ENCODE measurements around the gene ESPN.

ESPN gene

DNA sequence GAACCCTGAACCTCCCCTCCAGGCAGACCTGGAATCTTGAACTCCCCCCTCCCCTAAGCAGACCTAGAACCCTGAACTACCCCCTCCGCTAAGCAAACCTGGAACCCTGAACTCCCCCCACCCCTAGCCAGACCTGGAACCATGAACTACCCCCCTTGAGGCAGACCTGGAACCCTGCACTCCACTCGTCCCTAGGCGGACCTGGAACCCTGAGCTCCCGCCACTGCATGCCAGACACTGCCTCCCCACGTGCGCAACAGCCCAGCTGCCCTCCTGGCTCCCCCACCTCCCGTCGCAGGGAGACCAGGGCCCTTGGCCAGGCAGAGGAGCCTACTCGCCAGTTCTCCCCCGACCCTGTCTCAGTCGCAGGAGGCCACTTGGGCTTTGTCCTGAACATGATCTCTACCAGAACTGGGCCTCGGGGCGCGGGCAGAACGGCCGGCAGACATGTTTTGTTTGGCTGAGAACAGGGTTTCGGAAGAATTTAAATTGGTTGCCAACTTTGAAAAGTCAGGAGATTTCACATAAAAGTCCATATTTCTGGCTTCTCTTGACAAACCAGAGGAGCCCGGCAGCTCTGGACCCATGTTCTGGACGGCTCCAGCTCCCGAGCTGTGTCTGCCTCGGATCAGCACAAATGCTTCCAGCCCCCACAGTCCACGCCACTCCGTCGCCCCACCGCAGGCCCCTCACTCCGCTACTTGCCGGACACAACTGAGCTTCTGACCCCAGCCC is 76.1 kb downstream of the ESPN start:
- no peak for DNase-seq

DNA sequence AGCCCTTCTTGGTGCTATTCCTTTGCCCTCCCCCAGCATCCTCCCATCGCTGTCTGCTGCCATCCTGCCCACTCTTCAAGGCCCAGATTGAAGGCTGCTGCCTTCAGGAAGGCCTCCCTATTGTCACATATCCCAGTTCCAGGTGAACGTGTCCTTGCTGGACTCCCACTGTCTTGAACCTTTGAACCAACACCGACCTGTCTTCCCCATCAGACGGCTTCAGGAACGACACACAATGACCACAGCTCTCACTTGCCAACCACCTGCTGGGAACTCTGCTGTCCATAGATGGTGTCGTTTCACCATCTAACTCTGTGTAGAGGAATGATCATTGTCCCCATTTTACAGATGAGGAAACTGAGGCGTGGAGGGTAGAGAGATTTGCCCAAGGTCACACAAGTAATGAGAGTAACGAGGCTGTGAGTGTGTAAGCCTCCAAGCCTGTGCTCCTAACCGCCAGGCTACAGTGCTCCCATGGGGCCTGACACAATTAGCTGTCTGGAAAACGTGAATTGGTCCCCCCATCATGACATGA is 76.8 kb downstream of the ESPN start:
- DNase-seq: no peak

DNA sequence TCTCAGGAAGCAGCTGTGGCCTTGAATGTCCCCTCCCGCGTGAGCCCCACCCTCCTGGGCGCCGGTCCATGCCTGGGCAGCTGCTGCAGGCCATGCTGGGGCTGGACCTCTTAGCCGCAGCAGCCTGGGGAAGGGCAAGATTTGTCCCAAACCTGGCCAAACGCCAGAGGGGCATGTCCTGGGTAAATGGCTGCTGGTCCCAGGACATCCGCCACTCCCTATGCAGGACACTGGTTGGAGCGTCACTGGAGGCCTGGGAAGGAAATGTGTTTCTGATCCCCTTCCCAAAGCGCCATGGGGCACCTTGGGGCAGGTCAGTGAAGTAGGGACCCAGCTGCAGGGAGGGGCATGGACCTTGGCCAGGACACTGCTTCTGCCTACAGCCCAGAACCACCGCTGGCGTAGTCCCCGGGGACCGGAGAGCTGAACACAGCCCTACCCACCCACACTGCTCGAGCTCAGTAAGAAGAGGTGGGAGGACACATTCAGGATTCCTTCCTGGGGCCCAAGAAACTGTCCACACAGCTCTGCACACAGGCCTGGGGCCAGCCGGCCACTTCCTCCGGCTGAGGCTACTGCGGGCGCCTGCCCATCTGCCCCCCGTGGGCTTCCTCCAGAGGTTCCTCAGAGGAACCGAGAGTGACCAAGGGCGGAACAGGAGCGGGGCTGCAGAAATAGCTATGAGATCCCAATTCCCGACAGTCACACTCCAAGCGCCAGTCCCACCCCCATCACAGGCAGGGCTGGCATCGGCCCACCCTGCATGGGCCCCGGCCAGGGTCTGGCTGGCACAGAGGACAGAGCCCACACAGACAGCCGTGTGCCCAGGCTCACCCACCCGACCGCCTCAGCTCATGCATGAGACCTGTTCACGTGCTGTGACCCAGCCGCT is 77.7 kb downstream of the ESPN start:
- DNase-seq: no peak

DNA sequence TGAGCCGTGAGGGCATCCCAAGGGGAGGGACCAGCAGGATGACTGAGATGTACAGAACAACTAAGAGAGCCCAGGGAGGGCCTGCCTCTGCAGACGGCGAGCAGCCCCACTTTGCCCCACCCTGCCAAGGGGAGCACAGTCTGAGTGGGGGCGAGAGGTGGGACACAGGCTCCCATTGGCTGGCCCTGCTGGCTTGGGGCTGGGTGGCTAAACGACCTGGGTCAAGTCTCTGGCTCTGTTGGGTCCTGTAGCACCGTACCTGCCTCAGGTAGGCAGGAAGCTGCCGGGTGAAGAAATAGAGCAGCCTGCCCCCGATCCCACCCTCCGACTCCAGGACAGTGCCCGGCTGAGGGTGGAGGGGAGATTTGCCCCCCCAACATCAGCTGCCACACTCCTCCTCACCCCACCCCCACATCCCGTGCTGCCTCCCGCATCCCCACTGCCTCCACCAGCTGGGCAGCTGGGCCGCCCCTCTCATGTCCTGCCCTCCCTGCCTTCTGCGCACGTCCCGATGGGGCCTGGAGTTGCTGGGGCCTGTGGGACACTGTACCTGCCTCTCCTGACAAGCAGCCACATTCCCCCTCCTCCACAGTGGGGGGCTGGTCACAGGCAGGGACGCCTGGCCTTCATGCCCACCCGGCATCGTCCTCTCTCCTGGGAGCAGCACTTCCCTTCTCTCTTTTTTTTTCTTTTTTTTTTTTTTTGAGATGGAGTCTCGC is 79.5 kb downstream of the ESPN start:
- peak in 1 of 2 experiments; percentile 42 for DNase-seq

DNA sequence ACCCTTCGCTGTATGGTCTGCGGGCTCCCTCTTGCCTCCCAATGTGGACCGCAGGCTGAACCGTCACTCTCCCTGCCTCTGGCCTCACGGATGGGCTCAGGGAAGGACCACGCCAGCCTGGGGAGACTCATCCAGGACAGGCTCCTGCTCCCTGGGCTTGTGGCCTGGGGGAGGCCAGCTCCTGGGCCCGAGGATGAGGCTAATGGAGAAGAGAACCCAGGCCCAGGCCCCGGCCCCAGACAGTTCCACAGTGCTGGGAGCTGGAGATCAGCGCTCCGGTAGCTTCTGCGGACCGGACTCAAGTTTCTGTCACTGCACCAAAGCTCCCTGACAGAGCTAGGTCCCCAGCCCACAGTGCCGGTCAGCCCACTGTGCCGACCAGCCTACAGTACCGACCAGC is 80.3 kb downstream of the ESPN start:
- no peak for DNase-seq

DNA sequence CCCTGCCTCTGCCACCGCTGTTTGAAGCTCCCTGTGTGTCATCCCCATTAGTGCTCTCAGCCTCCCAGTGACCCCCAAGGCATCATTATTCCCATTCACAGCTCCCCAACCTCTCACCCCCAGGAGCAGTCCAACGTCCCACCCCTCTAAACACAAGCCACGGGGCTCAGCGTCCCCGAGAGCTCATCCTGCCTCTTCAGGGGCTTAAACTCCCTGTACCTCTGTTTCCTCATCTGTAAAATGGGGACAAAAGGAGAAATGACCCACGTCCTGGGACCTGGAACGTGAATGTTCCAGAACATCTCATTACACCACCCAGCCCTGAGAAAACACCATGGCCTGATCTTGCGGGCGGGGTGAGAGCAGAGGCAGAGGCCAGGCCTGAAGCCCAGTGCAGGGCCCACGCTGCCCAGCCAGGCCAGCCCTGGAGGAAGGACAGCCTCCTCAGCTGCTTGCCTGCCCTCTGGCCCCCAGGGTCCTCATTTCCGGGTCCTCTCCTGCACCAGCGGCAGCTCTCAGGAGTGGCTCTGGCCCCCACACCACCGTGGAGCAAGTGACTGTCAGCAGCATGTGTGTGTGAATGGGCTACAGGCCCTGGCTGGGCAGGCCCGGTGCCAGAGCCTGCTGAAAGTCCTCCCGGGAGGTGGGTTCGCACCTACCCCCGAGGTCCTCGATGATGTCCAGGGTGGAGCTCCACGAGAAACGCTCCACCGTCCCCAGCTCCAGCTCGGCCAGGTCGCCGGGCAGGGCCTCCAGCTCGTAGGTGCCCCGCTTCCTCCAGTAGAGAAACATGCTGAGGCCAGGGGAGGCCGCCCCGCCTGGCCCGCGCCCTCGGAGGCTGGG is 81.0 kb downstream of the ESPN start:
- no peak for DNase-seq

DNA sequence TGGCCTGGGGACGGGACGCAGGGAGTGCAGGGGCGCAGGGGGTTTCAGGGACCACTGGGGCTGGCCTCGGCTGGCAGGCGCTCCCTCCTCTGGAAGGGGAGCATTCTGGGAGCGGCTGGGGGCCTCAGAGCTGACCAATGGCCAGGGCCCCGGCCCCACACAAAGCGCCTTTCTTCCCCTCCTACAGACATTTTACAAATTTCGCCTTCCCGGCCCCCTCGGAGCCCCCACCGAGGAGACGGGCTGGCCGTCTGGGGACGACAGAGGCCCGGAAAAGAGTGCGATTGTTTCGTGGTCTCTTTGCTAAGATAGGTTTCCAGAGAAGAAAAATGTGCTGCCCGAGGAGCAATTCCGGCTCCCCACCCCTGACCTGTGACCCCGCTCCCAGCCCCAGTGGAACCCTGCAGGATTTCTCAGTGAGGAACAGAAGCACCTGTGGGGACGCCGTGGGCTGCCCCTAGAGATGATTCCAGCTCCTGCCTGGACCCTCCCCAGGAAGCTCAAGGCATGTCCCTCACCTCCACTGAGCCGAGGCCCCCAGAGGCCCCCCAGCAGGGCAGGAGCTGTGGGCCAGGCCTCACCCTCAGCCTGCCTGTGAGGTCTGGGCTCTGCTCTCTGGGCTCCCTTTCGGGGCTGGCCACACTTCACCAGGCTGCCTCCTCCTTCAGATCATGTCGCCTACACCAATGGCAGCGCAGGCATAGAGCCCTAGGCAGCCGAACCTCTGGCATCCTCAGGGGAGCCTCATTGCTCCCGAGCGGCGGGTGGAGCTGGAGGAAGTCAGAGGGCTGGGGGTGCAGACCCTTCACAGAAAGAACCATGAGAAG is 81.8 kb downstream of the ESPN start:
- no peak for DNase-seq

DNA sequence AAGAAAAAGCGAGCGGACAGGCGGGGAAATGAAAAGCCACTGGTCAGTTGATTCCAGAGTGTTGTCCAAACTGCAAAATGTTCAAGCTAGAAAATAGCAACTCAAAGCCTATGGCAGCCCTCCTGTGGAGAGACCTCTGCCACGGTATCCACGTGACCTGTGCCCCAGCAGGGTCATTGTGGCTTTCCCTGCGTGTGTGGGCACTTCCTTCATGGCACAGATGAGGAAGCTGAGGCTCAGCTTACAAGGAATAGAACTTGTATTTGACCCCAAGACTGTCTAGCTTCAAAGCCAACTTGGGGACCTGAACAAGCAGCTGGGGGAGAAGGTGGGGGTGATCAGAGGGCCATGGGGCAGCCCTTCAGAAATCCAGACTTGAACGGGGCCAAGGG is 82.5 kb downstream of the ESPN start:
- DNase-seq: no peak

DNA sequence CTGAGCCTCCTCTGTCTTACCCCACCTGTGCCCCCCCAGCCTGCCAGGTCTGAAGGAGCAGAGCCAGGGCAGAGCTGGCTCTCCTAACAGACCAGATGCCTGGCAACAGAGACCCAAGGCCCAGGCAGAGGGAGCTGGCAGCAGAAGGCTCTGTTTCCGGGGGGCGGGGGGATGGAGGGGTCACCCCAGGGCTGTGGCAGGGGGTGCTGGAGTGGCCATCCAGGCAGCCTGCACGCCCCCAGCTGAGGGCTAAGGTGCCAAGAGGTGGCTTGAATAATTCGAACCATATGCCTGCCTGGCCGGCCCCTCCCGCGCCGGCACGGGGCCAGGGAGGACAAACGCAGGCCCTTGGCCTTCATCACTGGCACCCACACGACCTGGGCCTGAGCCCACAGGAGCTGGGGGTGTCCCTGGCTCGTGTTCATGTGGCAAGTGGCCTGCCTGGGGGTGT is 82.9 kb downstream of the ESPN start:
- DNase-seq: no peak

DNA sequence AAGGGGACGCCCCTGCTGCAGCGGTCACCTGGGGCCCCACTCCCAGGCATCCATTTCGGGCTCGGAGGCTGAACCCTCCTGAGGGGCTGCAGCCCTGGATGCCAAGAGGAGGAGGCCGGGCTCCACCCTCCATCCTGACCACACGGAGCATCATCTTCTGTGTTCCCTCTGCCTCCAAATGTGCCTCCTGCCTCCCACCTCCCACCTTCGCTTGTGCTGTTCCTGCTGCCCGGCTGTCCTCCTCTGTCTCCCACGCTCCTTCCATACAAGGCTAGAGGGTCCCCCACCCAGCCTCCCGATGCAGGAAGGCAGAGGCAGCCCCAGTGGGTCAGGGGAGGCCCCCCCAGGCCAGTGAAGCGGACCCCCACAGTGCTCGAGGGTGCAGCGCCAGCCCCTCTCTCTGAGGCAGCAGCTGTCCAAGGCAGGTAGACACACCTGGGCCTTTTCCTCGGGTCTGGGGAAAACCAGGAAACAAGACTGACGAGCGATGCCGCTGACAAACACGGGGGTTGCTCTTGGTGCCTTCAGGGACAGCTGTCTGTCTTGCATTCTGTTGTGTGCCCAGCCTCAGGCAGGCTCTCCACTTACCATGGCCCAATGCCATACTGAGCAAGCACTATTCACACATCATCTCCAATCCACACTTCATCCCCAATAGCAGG is 83.7 kb downstream of the ESPN start:
- peak in 1 of 2 experiments; percentile 14 for DNase-seq

DNA sequence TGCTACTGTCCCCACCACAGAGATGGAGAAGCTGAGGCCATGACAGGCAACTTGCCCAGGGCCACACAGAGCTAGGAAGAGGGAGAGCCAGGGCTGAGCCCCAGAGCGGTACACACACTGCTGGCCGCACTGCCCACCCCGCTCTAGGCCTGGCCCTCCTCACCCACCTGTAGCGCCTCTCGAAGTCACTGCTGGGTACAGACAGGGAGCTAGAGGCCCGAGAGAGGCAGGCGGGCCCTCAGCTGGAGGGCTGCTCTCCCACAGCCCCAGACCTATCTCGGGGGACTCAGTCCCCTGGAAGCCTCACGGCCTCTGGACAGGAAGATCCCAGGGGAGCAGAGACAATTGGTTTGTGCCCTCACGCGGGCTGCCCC is 84.2 kb downstream of the ESPN start:
- DNase-seq: no peak

DNA sequence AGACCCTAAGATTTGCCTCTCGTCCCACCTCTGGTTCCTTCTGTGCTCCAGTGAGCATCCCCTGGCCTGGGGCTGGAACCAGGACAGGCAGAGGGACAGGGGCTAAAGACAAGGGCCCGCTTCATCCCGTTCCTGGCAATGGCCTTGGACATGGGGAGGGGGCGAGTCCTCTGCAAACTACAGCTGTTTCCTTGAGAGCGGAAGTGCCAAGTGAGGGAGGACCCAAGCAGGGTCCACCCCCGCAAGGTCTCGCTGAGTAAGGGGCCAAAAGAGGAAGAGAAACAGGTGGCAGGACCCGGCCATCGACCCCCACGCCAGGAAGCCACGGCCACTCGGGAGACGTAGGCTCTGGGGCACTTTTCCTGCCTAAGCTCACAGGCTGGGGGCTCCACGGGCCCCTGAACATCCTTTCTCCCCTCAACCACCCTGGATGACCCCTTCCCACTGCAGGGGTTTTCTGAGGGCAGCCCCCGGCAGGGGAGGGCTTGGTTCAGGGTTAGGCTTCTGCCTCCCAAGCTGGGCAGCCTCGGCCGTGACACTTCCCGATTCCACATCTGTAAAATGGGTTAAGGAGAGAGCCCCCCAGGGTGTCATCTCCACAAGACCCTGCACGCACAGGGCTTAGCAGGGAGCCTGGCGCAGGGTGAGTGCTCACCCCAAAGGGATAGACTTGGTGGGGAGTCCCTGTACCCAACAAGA is 84.8 kb downstream of the ESPN start:
- DNase-seq: no peak

DNA sequence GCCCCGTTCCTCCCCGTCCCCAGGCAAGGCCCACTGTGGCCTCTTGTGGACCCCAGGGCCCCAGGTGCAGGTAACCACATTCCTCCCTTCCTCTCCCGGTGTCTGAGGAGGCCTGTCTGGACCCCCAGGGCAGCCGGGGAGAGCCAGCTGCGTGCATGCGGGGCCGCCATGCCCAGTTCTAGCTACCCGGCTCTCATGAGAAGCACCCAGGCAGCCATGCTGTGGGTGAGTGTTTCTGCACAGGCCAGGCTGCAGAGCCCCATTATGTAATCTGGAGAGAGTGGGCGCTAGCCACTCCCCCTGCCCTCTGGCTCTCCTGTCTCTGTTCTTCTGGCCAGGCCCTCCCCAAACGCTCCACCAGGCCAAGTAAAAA is 85.3 kb downstream of the ESPN start:
- peak in 1 of 2 experiments; percentile 29 for DNase-seq

DNA sequence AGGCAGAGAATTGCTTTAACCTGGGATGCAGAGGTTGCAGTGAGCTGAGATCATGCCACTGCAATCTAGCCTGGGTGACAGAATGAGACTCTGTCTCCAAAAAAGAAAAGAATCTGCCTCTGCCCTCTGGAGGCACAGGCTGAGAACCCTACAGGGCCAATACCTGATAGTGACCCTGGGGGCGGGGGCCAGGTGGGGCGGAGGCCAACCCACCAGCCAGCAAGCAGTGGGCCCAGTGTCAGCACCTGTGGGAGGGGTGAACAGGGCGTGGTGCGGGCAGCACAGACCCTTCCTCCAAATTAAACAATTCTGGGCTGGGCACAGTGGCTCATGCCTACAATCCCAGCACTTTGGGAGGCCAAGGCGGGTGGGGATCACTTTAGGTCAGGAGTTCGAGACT is 85.9 kb downstream of the ESPN start:
- DNase-seq: no peak
